ENCODE results near the gene PTPRZ1. TPM values are rescaled to one million over a fixed set of nuclear protein-coding genes. Genes with fewer than 3 reads are reported as not detected.

PTPRZ1 gene
- total and polyA plus RNA-seq, 2 donors from 2014 or later = 0.17 to 0.98 TPM

DNA sequence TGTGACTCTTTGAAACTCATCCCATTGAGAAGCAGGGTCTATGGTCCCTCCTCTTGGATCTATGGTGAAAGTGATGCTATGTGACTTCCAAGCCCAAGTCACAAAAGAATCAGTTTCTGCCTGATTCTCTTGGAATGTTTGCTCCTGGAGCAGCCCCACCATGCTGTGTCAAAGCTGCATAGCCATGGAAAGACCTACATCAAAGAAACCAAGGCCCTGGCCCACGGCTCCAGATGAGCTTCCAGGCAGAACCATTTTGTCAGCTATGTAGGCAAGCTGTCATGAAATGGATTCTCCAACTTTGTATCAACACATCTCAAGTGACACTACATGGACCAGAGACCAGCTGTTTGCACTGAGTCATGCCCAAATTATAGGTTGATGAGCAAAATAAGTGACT is 194.1 kb downstream of the PTPRZ1 start:
- intact Hi-C loops (cut with DNase I) = no loop called here
- TF ChIP-seq, protein P1, sequence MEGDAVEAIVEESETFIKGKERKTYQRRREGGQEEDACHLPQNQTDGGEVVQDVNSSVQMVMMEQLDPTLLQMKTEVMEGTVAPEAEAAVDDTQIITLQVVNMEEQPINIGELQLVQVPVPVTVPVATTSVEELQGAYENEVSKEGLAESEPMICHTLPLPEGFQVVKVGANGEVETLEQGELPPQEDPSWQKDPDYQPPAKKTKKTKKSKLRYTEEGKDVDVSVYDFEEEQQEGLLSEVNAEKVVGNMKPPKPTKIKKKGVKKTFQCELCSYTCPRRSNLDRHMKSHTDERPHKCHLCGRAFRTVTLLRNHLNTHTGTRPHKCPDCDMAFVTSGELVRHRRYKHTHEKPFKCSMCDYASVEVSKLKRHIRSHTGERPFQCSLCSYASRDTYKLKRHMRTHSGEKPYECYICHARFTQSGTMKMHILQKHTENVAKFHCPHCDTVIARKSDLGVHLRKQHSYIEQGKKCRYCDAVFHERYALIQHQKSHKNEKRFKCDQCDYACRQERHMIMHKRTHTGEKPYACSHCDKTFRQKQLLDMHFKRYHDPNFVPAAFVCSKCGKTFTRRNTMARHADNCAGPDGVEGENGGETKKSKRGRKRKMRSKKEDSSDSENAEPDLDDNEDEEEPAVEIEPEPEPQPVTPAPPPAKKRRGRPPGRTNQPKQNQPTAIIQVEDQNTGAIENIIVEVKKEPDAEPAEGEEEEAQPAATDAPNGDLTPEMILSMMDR (IDR thresholded peaks at IDR 0.05; ENCODE audit: borderline replicate concordance, extremely low read depth, insufficient read depth) = no peak
- Histone ChIP-seq H3K27me3 (ENCODE audit: control insufficient read depth, insufficient read depth, low read length) (no peaks in the 10 kb centered on the region), H3K27ac (ENCODE audit: low read depth in 2 of 2, low read length in 2 of 2) (no peak overlapping the region), H3K4me3 (ENCODE audit: low read length in 3 of 3) (no peak overlapping the region), H3K36me3 (ENCODE audit: control insufficient read depth in 2 of 3, insufficient read depth in 3 of 3, low read length in 3 of 3) (no peaks in the 10 kb centered on the region), H3K9me3 (ENCODE audit: control insufficient read depth in 2 of 3, insufficient read depth in 1 of 3, low read length in 3 of 3) (no peaks in the 10 kb centered on the region), H3K4me1 (ENCODE audit: control insufficient read depth in 2 of 3, insufficient read depth in 2 of 3, low read depth in 1 of 3, low read length in 3 of 3) (no peaks in the 10 kb centered on the region), H3K9ac (ENCODE audit: low read length in 3 of 3) (no peak overlapping the region)
- FAIRE-seq (no peak), DNase-seq (no peak)

DNA sequence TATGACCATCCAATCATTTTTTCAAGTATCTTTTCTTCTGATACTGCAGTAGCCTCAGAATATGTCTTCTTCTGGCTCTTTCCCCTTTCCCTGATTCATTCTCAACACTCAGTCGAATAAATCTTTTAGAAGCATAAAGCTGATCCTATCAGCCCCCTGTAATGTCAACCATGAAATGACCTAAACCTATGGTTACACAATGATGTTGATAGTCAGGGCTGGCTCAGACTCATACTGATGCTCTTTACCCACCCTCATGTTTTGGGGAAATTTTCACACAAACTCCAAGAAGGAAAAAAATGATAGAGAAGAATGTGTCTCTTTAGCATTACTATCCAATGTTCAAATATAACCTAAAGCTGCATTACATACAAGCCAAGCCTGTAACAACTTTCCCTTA is 195.1 kb downstream of the PTPRZ1 start:
- DNase-seq = no peak
- H3K9ac ChIP-seq (ENCODE audit: low read length in 3 of 3) = no peak overlapping the region
- no peaks in the 10 kb centered on the region for H3K27me3 ChIP-seq (ENCODE audit: control insufficient read depth, insufficient read depth, low read length)
- no peaks in the 10 kb centered on the region for H3K4me1 ChIP-seq (ENCODE audit: control insufficient read depth in 2 of 3, insufficient read depth in 2 of 3, low read depth in 1 of 3, low read length in 3 of 3)
- no peak overlapping the region for H3K27ac ChIP-seq (ENCODE audit: low read depth in 2 of 2, low read length in 2 of 2)
- no peak for FAIRE-seq
- no peaks in the 10 kb centered on the region for H3K9me3 ChIP-seq (ENCODE audit: control insufficient read depth in 2 of 3, insufficient read depth in 1 of 3, low read length in 3 of 3)
- intact Hi-C loops (cut with DNase I) = no loop called here
- H3K4me3 ChIP-seq (ENCODE audit: low read length in 3 of 3) = no peak overlapping the region
- TF ChIP-seq, protein P1 (IDR thresholded peaks at IDR 0.05; ENCODE audit: borderline replicate concordance, extremely low read depth, insufficient read depth) = no peak
- no peaks in the 10 kb centered on the region for H3K36me3 ChIP-seq (ENCODE audit: control insufficient read depth in 2 of 3, insufficient read depth in 3 of 3, low read length in 3 of 3)

DNA sequence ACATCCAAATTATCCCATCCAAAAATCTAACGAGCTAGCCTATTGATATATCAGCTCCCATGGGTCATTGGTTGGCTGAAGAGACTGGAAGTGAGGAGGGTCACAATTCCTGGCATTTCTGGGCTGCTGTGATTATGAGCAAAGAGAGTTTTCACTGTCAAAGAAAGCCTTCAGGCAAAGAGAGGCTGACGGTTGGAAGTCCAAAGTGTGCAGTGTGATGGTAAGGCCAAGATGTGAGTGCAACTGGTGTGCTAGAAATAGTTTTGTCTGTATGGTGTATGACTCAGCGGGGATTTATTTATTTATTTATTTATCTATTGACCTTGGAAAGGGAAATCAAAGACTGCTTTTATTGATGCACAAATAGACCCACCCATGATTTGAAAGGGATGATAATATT is 196.0 kb downstream of the PTPRZ1 start:
- H3K9me3 ChIP-seq (ENCODE audit: control insufficient read depth in 2 of 3, insufficient read depth in 1 of 3, low read length in 3 of 3) = no peaks in the 10 kb centered on the region
- H3K4me1 ChIP-seq (ENCODE audit: control insufficient read depth in 2 of 3, insufficient read depth in 2 of 3, low read depth in 1 of 3, low read length in 3 of 3) = no peaks in the 10 kb centered on the region
- DNase-seq (no peak), FAIRE-seq (no peak)
- H3K4me3 ChIP-seq (ENCODE audit: low read length in 3 of 3) = no peak overlapping the region
- intact Hi-C loops (cut with DNase I) = no loop called here
- H3K27ac ChIP-seq (ENCODE audit: low read depth in 2 of 2, low read length in 2 of 2) = no peak overlapping the region
- no peak overlapping the region for H3K9ac ChIP-seq (ENCODE audit: low read length in 3 of 3)
- TF ChIP-seq, protein P1 (IDR thresholded peaks at IDR 0.05; ENCODE audit: borderline replicate concordance, extremely low read depth, insufficient read depth) = no peak
- no peaks in the 10 kb centered on the region for H3K27me3 ChIP-seq (ENCODE audit: control insufficient read depth, insufficient read depth, low read length)
- no peaks in the 10 kb centered on the region for H3K36me3 ChIP-seq (ENCODE audit: control insufficient read depth in 2 of 3, insufficient read depth in 3 of 3, low read length in 3 of 3)

DNA sequence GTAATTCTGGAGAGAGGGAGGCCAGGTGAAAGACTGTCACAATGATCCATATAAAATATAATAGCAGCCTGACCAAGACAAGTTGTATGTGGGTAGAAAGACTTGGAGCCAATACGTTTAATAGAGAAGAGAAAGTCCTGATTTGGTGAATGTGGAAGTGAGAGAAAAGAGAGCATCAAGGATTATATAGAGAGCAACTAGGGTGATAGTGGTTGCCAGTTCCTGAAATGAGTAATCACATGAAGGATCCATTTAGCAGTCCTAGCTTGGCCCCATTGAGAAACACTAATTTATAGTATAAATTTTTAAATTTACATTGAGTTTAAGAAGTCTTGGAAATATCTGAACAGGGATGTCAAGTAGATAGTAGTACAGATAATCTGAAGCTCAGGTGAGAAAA is 197.1 kb downstream of the PTPRZ1 start:
- Histone ChIP-seq H3K9me3 (ENCODE audit: control insufficient read depth in 2 of 3, insufficient read depth in 1 of 3, low read length in 3 of 3) (no peaks in the 10 kb centered on the region), H3K9ac (ENCODE audit: low read length in 3 of 3) (no peak overlapping the region), H3K4me3 (ENCODE audit: low read length in 3 of 3) (no peak overlapping the region), H3K27ac (ENCODE audit: low read depth in 2 of 2, low read length in 2 of 2) (no peak overlapping the region), H3K4me1 (ENCODE audit: control insufficient read depth in 2 of 3, insufficient read depth in 2 of 3, low read depth in 1 of 3, low read length in 3 of 3) (no peaks in the 10 kb centered on the region), H3K36me3 (ENCODE audit: control insufficient read depth in 2 of 3, insufficient read depth in 3 of 3, low read length in 3 of 3) (peaks cover 0 to 4% (median 0%) of the 10 kb centered on the region in 3 donors), H3K27me3 (ENCODE audit: control insufficient read depth, insufficient read depth, low read length) (no peaks in the 10 kb centered on the region)
- DNase-seq (no peak), FAIRE-seq (no peak)
- intact Hi-C loops (cut with DNase I) = no loop called here
- TF ChIP-seq, protein P1 (IDR thresholded peaks at IDR 0.05; ENCODE audit: borderline replicate concordance, extremely low read depth, insufficient read depth) = no peak

All from kidney (tissue), 14 donors.